Ramos (cell line): Measurements from ENCODE around the gene ARAP3.

Experiments used
- in situ Hi-C: fragments of 300-500 bp; cut with MboI; formaldehyde crosslinking; loops from one replicate; pipeline ENCODE4 v1.14.3; 2022; ENCODE audit warnings: low sequenced_read_pairs; ENCODE audit not compliant: unreplicated experiment

ARAP3 gene

DNA sequence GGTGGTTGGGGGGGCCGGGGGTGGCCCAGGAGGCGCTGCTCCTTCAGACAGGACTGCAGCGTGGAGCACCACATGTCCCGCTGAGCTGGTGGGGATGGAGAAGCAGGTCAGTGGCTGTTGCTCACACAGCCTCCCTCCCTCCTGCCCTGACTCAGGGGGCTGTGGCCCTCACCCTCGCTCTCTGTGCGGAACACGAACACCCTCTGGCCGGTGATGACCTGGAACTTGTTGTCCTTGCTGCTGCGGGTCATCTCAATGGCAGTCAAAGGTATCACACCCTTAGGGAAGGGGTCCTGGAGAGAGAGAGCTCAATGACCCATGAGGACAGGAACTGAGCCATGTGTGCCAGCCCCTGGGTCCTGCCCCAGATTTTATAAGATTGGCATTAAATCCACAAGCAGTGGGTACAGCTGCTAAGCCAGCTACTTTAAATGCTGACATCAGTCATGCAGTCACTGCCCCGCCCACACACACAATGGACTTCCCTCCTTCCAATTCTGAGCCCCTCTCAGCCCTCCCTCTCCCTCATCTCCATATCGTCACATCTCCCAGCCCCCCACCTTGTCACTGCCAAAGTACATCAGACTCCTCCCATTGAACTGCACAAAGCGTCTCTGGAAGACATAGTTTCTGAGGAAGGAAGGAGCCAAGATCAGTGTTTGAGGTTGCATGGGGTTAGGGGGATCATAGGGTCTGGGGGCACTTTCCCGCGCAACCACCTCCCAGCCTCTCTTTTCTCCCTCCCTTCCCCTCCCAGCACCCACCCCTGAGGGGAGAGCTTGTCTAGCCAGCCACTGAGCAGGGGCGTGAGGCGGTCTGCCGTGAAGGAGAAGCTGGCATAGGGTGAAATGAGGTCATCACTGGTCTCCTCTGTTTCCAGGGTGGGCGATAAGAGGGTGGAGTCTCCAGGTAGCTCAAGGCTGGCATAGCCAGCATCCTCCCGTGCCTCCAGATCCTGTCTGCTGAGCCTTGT lies 8.9 kb downstream of the ARAP3 start:
- in situ Hi-C loops, result no loop called here

GRCh38 chr5:141672071-141672840 lies 9.8 kb downstream of the ARAP3 start:
- in situ Hi-C loops, result no loop called here

DNA sequence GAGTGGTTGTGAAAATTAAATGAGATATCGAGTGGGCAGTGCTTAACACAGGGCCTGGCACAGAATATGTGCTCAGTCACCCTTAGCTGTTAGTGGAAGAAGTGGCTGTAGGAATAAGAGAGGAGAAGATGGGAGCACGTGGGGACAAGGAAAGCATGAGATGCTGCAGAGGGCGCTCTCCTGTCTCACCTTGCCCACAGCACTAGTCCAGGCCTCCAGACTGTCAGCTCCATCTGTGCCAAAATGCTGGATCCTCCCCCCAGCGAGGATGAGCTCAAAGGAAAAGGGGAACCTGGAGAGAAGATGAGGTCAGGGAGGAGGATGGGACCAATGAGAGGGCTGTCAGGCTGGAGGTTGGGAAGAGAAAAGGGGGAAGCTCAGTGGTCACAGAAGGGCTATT lies 12.5 kb downstream of the ARAP3 start:
- in situ Hi-C loops, result no loop called here

GRCh38 chr5:141668601-141669265 lies 13.3 kb downstream of the ARAP3 start:
- in situ Hi-C loops, result no loop called here

DNA sequence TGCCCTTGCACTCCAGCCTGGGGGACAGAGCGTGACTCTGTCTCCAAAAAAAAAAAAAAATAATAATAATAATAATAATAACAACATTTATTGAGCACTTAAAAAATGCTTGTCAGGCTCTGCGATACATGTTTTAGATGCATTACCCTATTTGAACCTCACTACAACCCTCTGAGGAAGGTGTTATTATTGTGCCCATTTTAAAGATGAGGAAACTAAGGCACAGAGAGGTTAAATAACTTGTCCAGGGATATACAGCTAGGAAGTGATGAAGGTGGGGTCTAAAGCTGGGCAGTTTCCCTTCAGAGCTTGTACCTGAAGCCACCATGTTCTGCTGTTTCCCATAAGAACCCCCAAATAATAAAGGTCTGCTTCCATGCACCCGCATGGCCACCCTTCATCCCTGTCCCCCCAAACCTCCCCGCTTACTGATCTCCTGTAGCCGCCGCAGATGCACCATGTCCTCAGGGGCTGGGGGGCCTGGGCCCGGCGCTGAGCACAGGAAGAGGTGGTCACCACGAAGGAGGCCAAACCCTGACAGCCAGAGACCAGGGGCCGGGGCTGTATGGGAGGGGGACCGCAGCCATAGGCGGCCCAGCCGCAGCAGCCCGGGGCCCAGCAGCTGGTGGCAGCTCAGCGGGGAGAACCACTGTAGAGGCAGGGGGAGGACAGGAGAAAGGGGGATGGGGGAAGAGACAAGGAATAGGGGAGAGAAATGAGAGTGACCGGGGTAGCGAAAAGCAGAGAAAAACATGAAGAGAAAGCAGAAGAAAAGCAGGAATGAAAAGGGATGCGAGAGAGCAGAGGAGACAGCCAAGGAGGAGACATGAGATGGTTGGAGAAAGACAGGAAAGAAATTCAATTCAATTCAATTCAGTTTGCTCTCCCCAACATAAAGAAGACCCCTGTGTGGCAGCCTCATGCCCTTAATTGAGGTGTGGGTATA lies 15.8 kb downstream of the ARAP3 start:
- in situ Hi-C loops, result no loop called here

DNA sequence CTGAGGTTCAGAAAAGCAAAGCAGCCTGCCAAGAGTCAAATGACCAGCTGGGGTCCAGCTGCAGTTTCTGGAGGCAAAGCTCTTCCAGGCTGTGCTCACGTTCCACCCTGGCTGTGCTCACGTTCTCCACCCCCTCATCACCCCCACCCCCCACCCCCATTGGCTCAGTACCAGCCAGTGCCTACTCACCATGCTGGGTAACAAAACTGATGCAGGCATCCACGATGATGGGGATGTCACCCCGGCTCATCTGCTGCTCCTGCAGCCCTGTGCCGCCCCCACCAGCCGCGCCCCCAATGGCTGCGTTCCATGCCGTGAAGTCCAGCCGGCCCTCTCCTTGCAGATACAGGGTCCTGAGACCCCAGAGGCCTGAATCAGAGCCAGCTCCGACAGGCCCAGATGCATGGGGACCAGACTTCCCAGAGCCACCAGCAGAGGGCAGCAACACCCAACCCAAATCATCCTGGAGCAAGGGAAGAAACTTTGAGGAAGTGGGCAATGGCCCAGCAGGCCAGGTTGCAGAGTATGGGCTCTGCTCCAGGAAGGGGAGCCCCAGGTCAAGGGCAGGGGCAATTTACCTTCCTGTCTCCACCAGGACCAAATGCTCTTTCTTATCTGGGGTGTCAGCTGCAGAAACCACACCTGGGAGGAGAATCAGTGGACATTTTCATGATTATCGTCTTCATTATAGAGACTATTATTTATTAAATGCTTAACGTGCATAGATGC lies 17.1 kb downstream of the ARAP3 start:
- in situ Hi-C loops, result no loop called here

- in situ Hi-C loops, result no loop called here
These were observed 18.5 kb downstream of the ARAP3 start for GRCh38 chr5:141663506-141663905.

DNA sequence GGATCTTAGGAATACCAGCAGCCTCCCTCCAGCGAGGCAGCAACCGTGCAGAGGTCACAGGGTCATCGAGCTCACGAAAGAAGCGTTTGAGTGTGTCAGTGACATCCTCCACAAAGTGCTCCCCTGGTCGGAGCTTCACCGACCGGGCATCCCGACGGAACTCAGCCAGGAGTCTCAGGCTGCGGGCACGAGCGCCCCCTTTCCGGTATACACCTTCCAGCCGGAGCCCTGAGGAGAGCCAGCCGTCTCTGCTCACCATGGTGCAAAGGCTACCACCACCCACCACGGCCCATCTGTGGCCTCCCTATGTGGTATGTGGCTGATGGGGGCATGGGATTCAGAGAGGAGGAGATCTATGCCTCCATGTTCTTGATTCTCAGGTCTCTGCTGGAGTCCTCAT lies 20.0 kb downstream of the ARAP3 start:
- in situ Hi-C loops, result no loop called here

GRCh38 chr5:141657937-141658545 lies 24.0 kb downstream of the ARAP3 start:
- in situ Hi-C loops, result no loop called here

GRCh38 chr5:141657404-141657803 lies 24.6 kb downstream of the ARAP3 start:
- in situ Hi-C loops, result no loop called here

GRCh38 chr5:141656396-141656795 lies 25.6 kb downstream of the ARAP3 start:
- in situ Hi-C loops, result no loop called here

DNA sequence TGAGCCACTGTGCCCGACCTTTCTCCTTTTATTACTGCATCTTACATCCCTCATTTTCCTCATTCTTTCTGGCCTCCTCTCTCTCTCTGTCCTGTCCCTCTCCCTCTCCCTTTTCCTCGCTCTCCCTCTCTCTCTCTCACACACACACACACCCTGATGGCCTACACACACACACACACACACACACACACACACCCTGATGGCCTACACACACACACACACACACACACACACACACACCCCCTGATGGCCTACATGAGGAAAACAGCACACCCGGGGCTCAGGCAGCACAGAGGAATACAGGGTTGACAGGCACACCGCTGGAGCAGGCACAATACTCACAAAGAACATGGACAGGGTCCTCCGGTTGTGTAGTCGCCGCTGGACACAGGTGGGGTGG lies 27.0 kb downstream of the ARAP3 start:
- in situ Hi-C loops, result no loop called here

GRCh38 chr5:141654298-141654697 lies 27.7 kb downstream of the ARAP3 start:
- in situ Hi-C loops, result no loop called here

- in situ Hi-C loops, result no loop called here
These were observed 30.3 kb downstream of the ARAP3 start for GRCh38 chr5:141651728-141652105.

DNA sequence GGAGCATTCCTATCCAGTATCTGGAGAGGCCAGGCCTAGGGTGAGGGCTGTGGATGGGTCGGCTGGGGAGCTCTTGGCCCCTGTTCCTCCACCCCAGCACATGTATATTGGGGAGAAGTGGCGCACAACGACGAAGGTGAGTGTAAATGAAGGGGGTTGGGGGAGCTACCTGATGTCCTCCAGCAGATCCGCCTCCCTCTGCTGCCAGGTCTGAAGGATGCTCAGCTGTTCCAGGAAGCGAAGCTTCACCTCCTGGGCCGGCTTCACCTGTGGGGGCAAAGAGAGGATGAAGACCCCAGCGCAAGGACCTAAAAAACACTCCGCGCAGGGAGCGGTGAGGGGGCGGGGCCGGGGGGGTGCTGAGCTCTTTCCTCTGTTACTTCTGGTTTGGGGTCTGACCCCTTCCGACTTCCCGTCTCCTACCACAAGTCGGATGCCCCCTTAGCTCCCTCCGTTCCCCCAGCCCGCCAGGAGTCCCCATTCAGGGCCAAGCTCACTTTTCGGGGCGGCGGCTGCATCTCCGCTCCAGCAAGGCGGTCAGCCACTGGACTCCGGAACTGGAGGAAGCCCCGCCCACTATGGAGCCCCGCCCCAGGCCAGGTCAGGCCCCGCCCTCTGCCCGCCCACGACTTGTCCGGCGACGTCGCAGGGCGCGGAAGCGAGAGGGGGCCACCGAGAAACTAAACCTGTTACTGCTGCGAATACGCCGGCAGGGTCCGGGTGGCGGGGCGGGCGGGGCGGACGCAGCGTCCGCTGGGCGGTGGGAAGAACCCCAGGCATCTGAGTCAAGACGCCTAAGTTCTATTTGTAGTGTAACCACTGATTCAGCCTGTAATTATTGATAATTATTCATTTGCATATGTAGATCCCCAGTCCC lies 30.9 kb downstream of the ARAP3 start, which contains the start of gene FCHSD1:
Gene FCHSD1 (minus strand): TSS at position 568 of the 877 bp plus-strand sequence. CDS start 50 bp downstream, at position 518.
- in situ Hi-C loops, result no loop called here

GRCh38 chr5:141649972-141650371 lies 32.1 kb downstream of the ARAP3 start:
- in situ Hi-C loops, result no loop called here

DNA sequence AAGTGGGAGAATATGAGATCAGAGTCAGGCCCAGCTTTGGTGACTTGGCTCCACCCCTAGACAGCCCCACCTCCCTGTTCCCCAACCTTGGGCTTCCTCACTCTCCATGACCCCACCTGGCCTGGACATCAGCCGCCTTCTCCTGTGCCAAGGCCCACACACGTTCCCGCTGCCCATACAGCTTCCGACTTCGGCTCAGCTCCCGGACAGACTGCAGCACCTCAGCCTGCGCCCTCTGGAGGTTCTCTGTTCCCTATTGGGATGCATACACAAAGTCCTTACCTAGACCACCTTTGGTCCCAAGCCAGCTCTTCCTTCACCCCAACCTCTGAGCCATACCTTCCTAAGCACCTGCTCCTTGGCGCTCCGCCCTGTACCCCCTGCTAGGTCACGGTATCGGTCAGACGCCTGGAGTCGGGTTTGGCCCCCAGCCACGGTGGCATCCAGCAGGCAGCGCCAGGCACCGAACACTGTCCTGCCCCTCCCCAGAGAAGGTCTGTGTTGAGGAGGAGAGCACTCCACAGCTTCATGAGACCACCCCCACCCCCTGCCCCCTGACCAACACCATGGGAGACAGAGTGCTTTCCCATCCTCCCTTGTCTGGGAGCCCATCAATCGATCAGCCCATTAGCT lies 32.9 kb downstream of the ARAP3 start:
- in situ Hi-C loops, result no loop called here
